GM18909 (cell line): ENCODE measurements around the gene CAP2.

Source experiments
- ATAC-seq: cut with Tn5 transposase; IDR thresholded peaks from one replicate; pipeline ENCODE4 v1.9.1; 2021; ENCODE audit warnings: mild to moderate bottlenecking; ENCODE audit not compliant: unreplicated experiment, poor library complexity

The CAP2 gene

GRCh38 chr6:17602888-17603287, 209.5 kb downstream of the CAP2 start:
- ATAC-seq, result no peak

GRCh38 chr6:17606606-17607005, 213.2 kb downstream of the CAP2 start:
- ATAC-seq, result no peak
